MM.1S (cell line): ENCODE results near the gene ATOH1.

Experiments
- CTCF ChIP-seq: fragments of 300-600 bp; sonication (generic); IDR thresholded peaks from 2 replicates; pipeline ENCODE4 v1.5.1; 2016; ENCODE audit warnings: antibody characterized with exemption, low read length, mixed read lengths
- EZH2 ChIP-seq: fragments of 300-600 bp; sonication (generic); optimal IDR thresholded peaks from 2 replicates; pipeline ENCODE3; 2017; ENCODE audit warnings: low read depth, mild to moderate bottlenecking, antibody characterized with exemption, low read length, mixed read lengths

- TF ChIP-seq CTCF (no peak), EZH2 (no peak)
These were observed 14.4 kb upstream of the ATOH1 start for GRCh38 chr4:93814141-93814540.
